ENCODE measurements around the gene FAM240A. TPM values are rescaled to one million over a fixed set of nuclear protein-coding genes. Genes with fewer than 3 reads are reported as not detected.

FAM240A gene
- total and polyA plus RNA-seq, 2 donors from 2014 or later, result 0.44 TPM; not detected in 1

DNA sequence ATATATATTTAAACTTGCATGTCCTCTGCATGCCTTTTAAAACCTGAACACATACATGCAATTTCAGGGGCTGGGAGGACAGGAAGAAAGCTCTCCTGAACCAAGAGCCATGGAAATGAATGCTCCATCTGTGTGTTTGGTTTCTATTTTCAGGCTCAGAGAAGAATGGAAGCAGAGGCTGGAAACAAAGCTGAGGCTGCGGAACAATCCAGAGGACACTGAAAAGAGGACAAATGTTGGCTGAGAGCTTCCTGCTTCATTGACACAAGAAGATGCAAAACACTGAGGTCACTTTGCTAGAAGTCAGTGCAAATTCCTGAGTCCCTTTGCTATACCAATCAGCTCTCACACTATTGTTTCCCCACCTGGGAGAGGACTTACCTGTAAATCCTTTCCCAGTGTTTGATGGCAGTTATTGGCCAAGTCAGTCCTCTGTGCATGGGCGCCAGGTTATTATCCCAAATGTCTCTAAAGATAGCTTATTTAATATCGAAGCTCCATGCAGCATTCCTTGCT lies 12.7 kb downstream of the FAM240A start:
- FAIRE-seq, result no peak
- peaks cover 0 to 8% (median 4%) of the 10 kb centered on the region in 3 donors for H3K4me1 ChIP-seq (ENCODE audit: control insufficient read depth in 2 of 3, insufficient read depth in 2 of 3, low read depth in 1 of 3, low read length in 3 of 3)
- intact Hi-C loops (cut with DNase I), result loop anchor here (10.0 kb wide), 1 partner anchor 130 kb away; the partner anchor contains the start of gene RTP3
- H3K36me3 ChIP-seq (ENCODE audit: control insufficient read depth in 2 of 3, insufficient read depth in 3 of 3, low read length in 3 of 3), result no peaks in the 10 kb centered on the region
- H3K4me3 ChIP-seq (ENCODE audit: low read length in 3 of 3), result no peak overlapping the region
- no peak for DNase-seq
- H3K9me3 ChIP-seq (ENCODE audit: control insufficient read depth in 2 of 3, insufficient read depth in 1 of 3, low read length in 3 of 3), result no peaks in the 10 kb centered on the region
- H3K27ac ChIP-seq (ENCODE audit: low read depth in 2 of 2, low read length in 2 of 2), result no peak overlapping the region
- no peak overlapping the region for H3K9ac ChIP-seq (ENCODE audit: low read length in 3 of 3)
- H3K27me3 ChIP-seq (ENCODE audit: control insufficient read depth, insufficient read depth, low read length), result no peaks in the 10 kb centered on the region
- TF ChIP-seq, protein P1, sequence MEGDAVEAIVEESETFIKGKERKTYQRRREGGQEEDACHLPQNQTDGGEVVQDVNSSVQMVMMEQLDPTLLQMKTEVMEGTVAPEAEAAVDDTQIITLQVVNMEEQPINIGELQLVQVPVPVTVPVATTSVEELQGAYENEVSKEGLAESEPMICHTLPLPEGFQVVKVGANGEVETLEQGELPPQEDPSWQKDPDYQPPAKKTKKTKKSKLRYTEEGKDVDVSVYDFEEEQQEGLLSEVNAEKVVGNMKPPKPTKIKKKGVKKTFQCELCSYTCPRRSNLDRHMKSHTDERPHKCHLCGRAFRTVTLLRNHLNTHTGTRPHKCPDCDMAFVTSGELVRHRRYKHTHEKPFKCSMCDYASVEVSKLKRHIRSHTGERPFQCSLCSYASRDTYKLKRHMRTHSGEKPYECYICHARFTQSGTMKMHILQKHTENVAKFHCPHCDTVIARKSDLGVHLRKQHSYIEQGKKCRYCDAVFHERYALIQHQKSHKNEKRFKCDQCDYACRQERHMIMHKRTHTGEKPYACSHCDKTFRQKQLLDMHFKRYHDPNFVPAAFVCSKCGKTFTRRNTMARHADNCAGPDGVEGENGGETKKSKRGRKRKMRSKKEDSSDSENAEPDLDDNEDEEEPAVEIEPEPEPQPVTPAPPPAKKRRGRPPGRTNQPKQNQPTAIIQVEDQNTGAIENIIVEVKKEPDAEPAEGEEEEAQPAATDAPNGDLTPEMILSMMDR (IDR thresholded peaks at IDR 0.05; ENCODE audit: borderline replicate concordance, extremely low read depth, insufficient read depth), result no peak

DNA sequence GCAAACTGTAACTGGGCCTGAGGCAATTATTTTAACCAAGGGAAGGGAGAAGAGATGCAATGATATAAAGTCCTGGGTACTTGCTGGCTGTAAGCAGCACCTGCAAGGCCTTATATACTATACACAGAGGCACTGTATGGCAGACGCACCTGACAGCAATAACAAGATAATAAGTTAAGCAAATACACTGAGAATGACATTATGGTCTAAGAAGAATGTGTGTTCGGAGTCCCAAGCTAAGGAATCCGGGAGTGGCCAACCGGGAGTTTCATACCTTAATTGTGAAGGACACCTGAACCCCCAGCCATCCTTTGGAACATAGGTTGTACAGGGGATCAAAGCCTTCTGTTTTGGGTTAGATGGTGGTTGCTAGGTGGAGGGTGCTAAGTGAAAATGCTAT lies 13.7 kb downstream of the FAM240A start:
- Histone ChIP-seq H3K4me1 (ENCODE audit: control insufficient read depth in 2 of 3, insufficient read depth in 2 of 3, low read depth in 1 of 3, low read length in 3 of 3) (peaks cover 0 to 8% (median 5%) of the 10 kb centered on the region in 3 donors), H3K9me3 (ENCODE audit: control insufficient read depth in 2 of 3, insufficient read depth in 1 of 3, low read length in 3 of 3) (no peaks in the 10 kb centered on the region), H3K9ac (ENCODE audit: low read length in 3 of 3) (no peak overlapping the region), H3K4me3 (ENCODE audit: low read length in 3 of 3) (no peak overlapping the region), H3K27me3 (ENCODE audit: control insufficient read depth, insufficient read depth, low read length) (no peaks in the 10 kb centered on the region), H3K27ac (ENCODE audit: low read depth in 2 of 2, low read length in 2 of 2) (no peak overlapping the region), H3K36me3 (ENCODE audit: control insufficient read depth in 2 of 3, insufficient read depth in 3 of 3, low read length in 3 of 3) (no peaks in the 10 kb centered on the region)
- TF ChIP-seq, protein P1 (IDR thresholded peaks at IDR 0.05; ENCODE audit: borderline replicate concordance, extremely low read depth, insufficient read depth), result no peak
- intact Hi-C loops (cut with DNase I), result loop anchor here (10.0 kb wide), 1 partner anchor 131 kb away; the partner anchor contains the start of gene RTP3
- no peak for DNase-seq
- FAIRE-seq, result no peak

DNA sequence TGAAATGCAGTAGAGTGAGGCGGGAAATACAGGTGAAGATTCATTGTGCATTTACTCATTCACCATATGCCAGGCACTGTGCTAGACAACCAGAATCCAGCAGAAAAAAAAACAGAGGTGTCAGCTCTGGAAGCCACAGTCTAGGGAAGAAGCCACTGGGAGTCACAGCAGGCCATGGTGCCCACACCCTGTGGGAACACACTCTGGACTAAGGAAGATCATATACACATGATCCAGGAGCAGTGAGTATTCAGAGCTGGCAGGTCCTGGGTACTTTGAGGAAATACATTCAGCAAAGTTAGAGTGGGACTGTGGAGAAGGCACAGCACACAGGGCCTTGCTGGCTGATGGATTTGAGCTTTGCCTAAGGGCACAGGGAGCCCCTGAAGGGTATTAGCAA lies 14.8 kb downstream of the FAM240A start:
- DNase-seq (no peak), FAIRE-seq (no peak)
- Histone ChIP-seq H3K36me3 (ENCODE audit: control insufficient read depth in 2 of 3, insufficient read depth in 3 of 3, low read length in 3 of 3) (no peaks in the 10 kb centered on the region), H3K9ac (ENCODE audit: low read length in 3 of 3) (no peak overlapping the region), H3K27me3 (ENCODE audit: control insufficient read depth, insufficient read depth, low read length) (no peaks in the 10 kb centered on the region), H3K27ac (ENCODE audit: low read depth in 2 of 2, low read length in 2 of 2) (peak overlapping the region; percentile 7 to 17), H3K4me3 (ENCODE audit: low read length in 3 of 3) (no peak overlapping the region), H3K4me1 (ENCODE audit: control insufficient read depth in 2 of 3, insufficient read depth in 2 of 3, low read depth in 1 of 3, low read length in 3 of 3) (peaks cover 0 to 8% (median 5%) of the 10 kb centered on the region in 3 donors), H3K9me3 (ENCODE audit: control insufficient read depth in 2 of 3, insufficient read depth in 1 of 3, low read length in 3 of 3) (no peaks in the 10 kb centered on the region)
- intact Hi-C loops (cut with DNase I), result loop anchor here (10.0 kb wide), 1 partner anchor 132 kb away; the partner anchor contains the start of gene RTP3
- TF ChIP-seq, protein P1 (IDR thresholded peaks at IDR 0.05; ENCODE audit: borderline replicate concordance, extremely low read depth, insufficient read depth), result no peak
